Measurements from ENCODE around the gene GRIFIN. TPM values are rescaled to one million over a fixed set of nuclear protein-coding genes. Genes with fewer than 3 reads are reported as not detected.

Gene GRIFIN
- total RNA-seq, 3 donors from 2014 or later = not detected

DNA sequence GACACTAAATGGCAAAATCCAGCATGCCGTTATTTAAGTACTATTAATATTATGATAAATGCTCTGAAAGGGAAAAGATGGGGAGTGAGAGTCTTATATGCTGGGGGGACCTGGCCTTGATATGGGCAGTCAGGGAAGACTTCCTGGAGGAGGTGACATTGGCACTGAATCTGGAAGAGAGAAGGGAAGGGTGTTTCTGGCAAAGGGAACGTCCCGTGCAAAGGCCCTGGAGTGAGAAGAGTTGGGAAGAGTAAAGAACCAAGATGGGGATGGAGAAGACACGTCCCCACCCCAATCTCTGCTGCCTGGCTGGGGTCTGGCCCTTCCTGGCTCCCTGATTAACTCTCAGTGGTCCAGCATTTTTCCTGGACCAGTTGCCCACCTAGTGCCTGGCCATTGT is 5.0 kb upstream of the GRIFIN start:
- H3K36me3 ChIP-seq (ENCODE audit: low read depth) = no peaks in the 10 kb centered on the region
- ATAC-seq (no peak), DNase-seq (no peak)
- H3K4me1 ChIP-seq (ENCODE audit: low read depth) = peaks cover 17% of the 10 kb centered on the region
- peaks cover 9% of the 10 kb centered on the region for H3K9me3 ChIP-seq
- H3K4me3 ChIP-seq = no peak overlapping the region
- intact Hi-C loops (cut with DNase I, micrococcal nuclease) = no loop called here
- TF ChIP-seq, protein P1, sequence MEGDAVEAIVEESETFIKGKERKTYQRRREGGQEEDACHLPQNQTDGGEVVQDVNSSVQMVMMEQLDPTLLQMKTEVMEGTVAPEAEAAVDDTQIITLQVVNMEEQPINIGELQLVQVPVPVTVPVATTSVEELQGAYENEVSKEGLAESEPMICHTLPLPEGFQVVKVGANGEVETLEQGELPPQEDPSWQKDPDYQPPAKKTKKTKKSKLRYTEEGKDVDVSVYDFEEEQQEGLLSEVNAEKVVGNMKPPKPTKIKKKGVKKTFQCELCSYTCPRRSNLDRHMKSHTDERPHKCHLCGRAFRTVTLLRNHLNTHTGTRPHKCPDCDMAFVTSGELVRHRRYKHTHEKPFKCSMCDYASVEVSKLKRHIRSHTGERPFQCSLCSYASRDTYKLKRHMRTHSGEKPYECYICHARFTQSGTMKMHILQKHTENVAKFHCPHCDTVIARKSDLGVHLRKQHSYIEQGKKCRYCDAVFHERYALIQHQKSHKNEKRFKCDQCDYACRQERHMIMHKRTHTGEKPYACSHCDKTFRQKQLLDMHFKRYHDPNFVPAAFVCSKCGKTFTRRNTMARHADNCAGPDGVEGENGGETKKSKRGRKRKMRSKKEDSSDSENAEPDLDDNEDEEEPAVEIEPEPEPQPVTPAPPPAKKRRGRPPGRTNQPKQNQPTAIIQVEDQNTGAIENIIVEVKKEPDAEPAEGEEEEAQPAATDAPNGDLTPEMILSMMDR (IDR thresholded peaks at IDR 0.05) = no peak

DNA sequence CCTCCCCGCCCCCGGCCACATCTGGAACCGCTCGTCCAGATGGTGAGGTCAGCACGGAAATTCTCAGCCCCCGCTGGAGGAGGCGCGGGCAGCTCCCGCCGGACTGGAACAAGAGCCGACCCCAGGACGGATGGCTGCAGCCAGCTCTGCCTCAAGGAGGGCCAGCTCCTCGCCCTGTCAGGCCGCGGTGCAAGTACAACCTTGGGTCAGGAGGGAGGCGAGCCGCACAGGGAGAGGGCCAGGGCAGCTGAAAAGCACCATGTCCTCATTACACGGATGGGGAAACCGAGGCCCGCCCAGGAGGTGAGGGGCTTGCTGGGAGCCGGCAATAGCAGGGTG is 3.8 kb upstream of the GRIFIN start:
- Histone ChIP-seq H3K4me1 (ENCODE audit: low read depth) (peaks cover 17% of the 10 kb centered on the region), H3K36me3 (ENCODE audit: low read depth) (no peaks in the 10 kb centered on the region), H3K4me3 (no peak overlapping the region), H3K9me3 (peaks cover 9% of the 10 kb centered on the region)
- DNase-seq = peak in 1 of 3 donors; percentile 56
- TF ChIP-seq, protein P1 (IDR thresholded peaks at IDR 0.05) = no peak
- no peak for ATAC-seq
- intact Hi-C loops (cut with DNase I, micrococcal nuclease) = no loop called here

DNA sequence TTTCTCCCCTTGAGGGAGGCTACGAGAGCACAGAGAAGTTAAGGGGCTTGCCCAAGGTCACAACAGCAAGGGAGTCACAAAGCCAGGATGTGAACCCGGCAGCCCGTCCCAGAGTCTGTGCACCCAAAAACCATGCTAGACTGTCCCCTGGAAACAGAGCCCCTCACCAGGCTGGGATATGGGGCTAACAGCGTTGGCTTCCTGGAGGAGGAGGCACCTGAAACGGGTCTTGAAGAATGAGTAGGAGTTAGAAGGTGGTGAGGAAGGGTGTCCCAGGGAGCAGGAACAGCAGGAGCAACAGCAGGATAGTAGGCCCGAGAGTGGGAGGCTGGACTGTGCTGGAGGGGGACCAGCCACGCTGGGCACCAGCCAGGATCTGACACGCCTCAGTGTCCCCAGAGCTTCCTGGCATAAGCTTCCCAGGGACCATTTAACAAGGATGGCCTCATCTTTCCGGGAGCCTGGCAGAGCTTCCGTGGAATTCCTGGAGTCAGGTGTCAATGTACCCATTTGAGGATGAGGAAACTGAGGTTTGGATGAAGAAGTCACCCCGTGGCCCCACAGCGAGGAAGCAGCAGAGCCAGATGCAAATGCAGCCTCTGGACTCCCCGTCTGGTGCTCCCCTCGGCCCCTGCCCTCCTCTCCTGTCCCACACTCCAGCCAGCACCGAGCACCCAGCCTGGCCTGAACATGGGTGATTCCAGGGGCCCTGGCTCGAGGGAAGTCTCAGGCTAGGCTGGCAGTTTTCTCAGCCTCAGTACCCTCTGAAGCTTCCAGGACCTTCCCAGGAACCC is 3.3 kb upstream of the GRIFIN start:
- H3K36me3 ChIP-seq (ENCODE audit: low read depth) = no peaks in the 10 kb centered on the region
- no peak overlapping the region for H3K4me3 ChIP-seq
- ATAC-seq (no peak), DNase-seq (no peak)
- H3K4me1 ChIP-seq (ENCODE audit: low read depth) = peaks cover 17% of the 10 kb centered on the region
- TF ChIP-seq, protein P1 (IDR thresholded peaks at IDR 0.05) = no peak
- intact Hi-C loops (cut with DNase I, micrococcal nuclease) = loop anchor here in 1 of 2 donors (10.0 kb wide), 1 partner anchor 205 kb away; the partner anchor contains the start of gene AMZ1
- peaks cover 9% of the 10 kb centered on the region for H3K9me3 ChIP-seq

DNA sequence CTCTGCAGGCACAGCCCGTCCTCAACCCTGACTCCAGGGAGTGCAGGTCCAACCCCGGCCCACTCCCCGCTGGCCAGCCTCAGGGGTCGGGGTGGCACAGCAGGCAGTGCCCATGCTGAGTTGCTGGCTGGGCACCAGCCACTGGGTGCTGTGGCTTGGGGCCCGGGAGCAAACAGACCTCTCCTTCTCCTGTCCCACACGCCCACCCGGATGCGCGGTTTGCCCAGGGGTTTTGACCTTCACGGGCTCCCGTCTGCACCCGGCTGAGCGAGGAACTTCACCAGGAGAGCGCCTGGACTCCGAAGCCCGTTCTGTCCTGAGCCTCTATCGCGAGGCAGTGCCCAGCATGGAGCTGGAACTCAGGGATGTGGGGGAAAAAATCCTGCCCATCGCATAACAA is 2.6 kb upstream of the GRIFIN start:
- H3K4me3 ChIP-seq = no peak overlapping the region
- TF ChIP-seq, protein P1 (IDR thresholded peaks at IDR 0.05) = no peak
- H3K4me1 ChIP-seq (ENCODE audit: low read depth) = peaks cover 17% of the 10 kb centered on the region
- intact Hi-C loops (cut with DNase I, micrococcal nuclease) = loop anchor here in 1 of 2 donors (10.0 kb wide), 1 partner anchor 206 kb away; the partner anchor contains the start of gene AMZ1
- no peaks in the 10 kb centered on the region for H3K36me3 ChIP-seq (ENCODE audit: low read depth)
- peak; percentile 19 for ATAC-seq
- peaks cover 9% of the 10 kb centered on the region for H3K9me3 ChIP-seq
- no peak for DNase-seq

DNA sequence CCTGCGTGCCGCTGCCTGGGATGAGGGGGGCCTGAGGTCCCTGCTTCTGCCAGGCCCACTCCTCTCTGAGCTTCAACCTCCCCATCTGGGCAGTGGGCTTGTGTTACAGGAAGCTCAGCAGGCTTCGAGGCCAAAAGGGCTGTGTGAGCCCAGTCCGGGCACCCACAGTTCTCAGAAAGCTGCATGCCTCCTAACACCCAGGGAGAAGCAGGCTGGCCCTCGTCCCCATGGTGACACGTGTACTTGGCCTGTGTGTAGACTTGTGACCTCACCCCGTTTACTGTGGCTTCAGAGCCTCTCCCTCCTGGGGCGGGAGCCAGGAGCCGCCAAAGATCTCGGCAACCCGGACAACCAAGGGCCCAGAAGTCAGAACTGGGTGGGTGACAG is 2.2 kb upstream of the GRIFIN start:
- intact Hi-C loops (cut with DNase I, micrococcal nuclease) = loop anchor here in 1 of 2 donors (10.0 kb wide), 1 partner anchor 206 kb away; the partner anchor contains the start of gene AMZ1
- ATAC-seq = peak; percentile 88

More for the DNA sequence above, 2.2 kb upstream of the GRIFIN start:
- TF ChIP-seq, protein P1 (IDR thresholded peaks at IDR 0.05) = no peak
- H3K4me1 ChIP-seq (ENCODE audit: low read depth) = peaks cover 17% of the 10 kb centered on the region
- no peak overlapping the region for H3K4me3 ChIP-seq
- DNase-seq = peak; percentile 81 to 84 (median 83)
- no peaks in the 10 kb centered on the region for H3K36me3 ChIP-seq (ENCODE audit: low read depth)
- H3K9me3 ChIP-seq = peaks cover 9% of the 10 kb centered on the region

All from mucosa of descending colon (tissue), 3 donors.